SK-N-SH treated with all-trans-retinoic acid at 6 μM for 48 hours (cell line): ENCODE results near the gene CENPP.

Experiments used
- ATAC-seq: fragments of 200-7000 bp; cut with Tn5 transposase; 3 replicates; pipeline ENCODE4 v1.9.1; 2020; ENCODE audit warnings: mild to moderate bottlenecking, moderate library complexity
- ARNTL ChIP-seq: fragments of 450-650 bp; formaldehyde crosslinking; IDR thresholded peaks from 2 replicates; pipeline ENCODE4 v1.5.0; 2020; ENCODE audit warnings: low read depth, mild to moderate bottlenecking, moderate library complexity, borderline replicate concordance
- BACH2 ChIP-seq: fragments of 250-450 bp; sonication (Bioruptor Pico); IDR thresholded peaks from 2 replicates; pipeline ENCODE4 v1.9.0; 2021; ENCODE audit warnings: mild to moderate bottlenecking, borderline replicate concordance
- CREB5 ChIP-seq: fragments of 250-450 bp; sonication (Bioruptor Pico); IDR thresholded peaks from 2 replicates; pipeline ENCODE4 v1.5.1; 2020; ENCODE audit warnings: low read depth, mild to moderate bottlenecking, moderate library complexity
- CSRNP3 ChIP-seq: fragments of 250-450 bp; sonication (Bioruptor Pico); IDR thresholded peaks from 2 replicates; pipeline ENCODE4 v1.5.1; 2021; ENCODE audit warnings: mild to moderate bottlenecking, moderate library complexity
- ESRRG ChIP-seq: fragments of 250-450 bp; sonication (Bioruptor Pico); IDR thresholded peaks from 2 replicates; pipeline ENCODE4 v1.6.1; 2021; ENCODE audit warnings: mild to moderate bottlenecking
- GLIS3 ChIP-seq: fragments of 250-450 bp; sonication (Bioruptor Pico); IDR thresholded peaks from 2 replicates; pipeline ENCODE4 v1.5.0; 2020; ENCODE audit warnings: mild to moderate bottlenecking, moderate library complexity
- ISL1 ChIP-seq: fragments of 250-450 bp; sonication (Bioruptor Pico); IDR thresholded peaks from 2 replicates; pipeline ENCODE4 v2.1.2; 2022; ENCODE audit warnings: mild to moderate bottlenecking, moderate library complexity
- OSR1 ChIP-seq: fragments of 250-450 bp; sonication (Bioruptor Pico); IDR thresholded peaks from 2 replicates; pipeline ENCODE4 v1.8.0; 2022; ENCODE audit warnings: moderate library complexity, mild to moderate bottlenecking, inconsistent platforms
- PATZ1 ChIP-seq: fragments of 250-450 bp; sonication (Bioruptor Pico); IDR thresholded peaks from 2 replicates; pipeline ENCODE4 v1.8.0; 2020; ENCODE audit warnings: mild to moderate bottlenecking, moderate library complexity, borderline replicate concordance
- POU6F1 ChIP-seq: fragments of 250-450 bp; sonication (Bioruptor Pico); IDR thresholded peaks from 2 replicates; pipeline ENCODE4 v1.8.0; 2021; ENCODE audit warnings: low read depth, mild to moderate bottlenecking, moderate library complexity, borderline replicate concordance
- PPARA ChIP-seq: fragments of 250-450 bp; sonication (Bioruptor Pico); IDR thresholded peaks from 2 replicates; pipeline ENCODE4 v1.5.0; 2020; ENCODE audit warnings: mild to moderate bottlenecking, borderline replicate concordance
- SNAI2 ChIP-seq: fragments of 250-450 bp; sonication (Bioruptor Pico); IDR thresholded peaks from 2 replicates; pipeline ENCODE4 v1.5.0; 2020; ENCODE audit warnings: mild to moderate bottlenecking, moderate library complexity
- TCF4 ChIP-seq: fragments of 250-450 bp; sonication (Bioruptor Pico); IDR thresholded peaks from 2 replicates; pipeline ENCODE4 v1.8.0; 2021; ENCODE audit warnings: mild to moderate bottlenecking, moderate library complexity, borderline replicate concordance
- TSHZ2 ChIP-seq: fragments of 250-450 bp; sonication (Bioruptor Pico); IDR thresholded peaks from 2 replicates; pipeline ENCODE4 v1.5.0; 2020; ENCODE audit warnings: mild to moderate bottlenecking, moderate library complexity
- ZC3H10 ChIP-seq: fragments of 250-450 bp; sonication (Bioruptor Pico); IDR thresholded peaks from 2 replicates; pipeline ENCODE4 v1.5.1; 2021; ENCODE audit warnings: mild to moderate bottlenecking, moderate library complexity
- ZFP3 ChIP-seq: fragments of 250-450 bp; sonication (Bioruptor Pico); IDR thresholded peaks from 2 replicates; pipeline ENCODE4 v1.5.0; 2020; ENCODE audit warnings: mild to moderate bottlenecking, moderate library complexity
- ZFP30 ChIP-seq: fragments of 450-650 bp; formaldehyde crosslinking; IDR thresholded peaks from 2 replicates; pipeline ENCODE4 v1.5.0; 2022; ENCODE audit warnings: mild to moderate bottlenecking, moderate library complexity
- ZNF565 ChIP-seq: fragments of 450-650 bp; formaldehyde crosslinking; conservative IDR thresholded peaks from 2 replicates; pipeline ENCODE4 v1.5.0; 2020; ENCODE audit warnings: low read depth, mild to moderate bottlenecking, moderate library complexity
- ZNF70 ChIP-seq: fragments of 450-650 bp; formaldehyde crosslinking; IDR thresholded peaks from 2 replicates; pipeline ENCODE4 v1.5.0; 2020; ENCODE audit warnings: mild to moderate bottlenecking, moderate library complexity
- ZNF8 ChIP-seq: fragments of 450-650 bp; formaldehyde crosslinking; IDR thresholded peaks from 2 replicates; pipeline ENCODE4 v1.5.0; 2020; ENCODE audit warnings: mild to moderate bottlenecking, moderate library complexity

CENPP gene

GRCh38 chr9:92534674-92535073 lies 208.9 kb downstream of the CENPP start:
- ATAC-seq, result peak; percentile 36; the same call in 1 of the 3 replicates
- no peak for TF ChIP-seq ZNF8 (CRISPR knock-in tag)
- no peak for TF ChIP-seq TSHZ2 (CRISPR knock-in tag)
- TF ChIP-seq SNAI2, result no peak

GRCh38 chr9:92535940-92536850 lies 210.4 kb downstream of the CENPP start, which contains the start of gene ECM2:
Gene ECM2, minus strand, starts transcription at chr9:92535990. Its CDS starts 13,124 bp downstream, at chr9:92522866.
- ATAC-seq, result peak; percentile 50; the same call in 2 of the 3 replicates
- no peak for TF ChIP-seq SNAI2
- no peak for TF ChIP-seq ZNF565
- TF ChIP-seq GLIS3 (CRISPR knock-in tag), result no peak
- no peak for TF ChIP-seq ZFP30 (CRISPR knock-in tag)
- no peak for TF ChIP-seq ZFP3 (CRISPR knock-in tag)

GRCh38 chr9:92538541-92538940 lies 212.8 kb downstream of the CENPP start:
- ATAC-seq, result no peak
- TF ChIP-seq ZC3H10 (no peak), ZFP3 (CRISPR knock-in tag) (no peak), CREB5 (no peak), CSRNP3 (CRISPR knock-in tag) (no peak), OSR1 (no peak), ZNF565 (no peak), TCF4 (CRISPR knock-in tag) (no peak), GLIS3 (CRISPR knock-in tag) (no peak), ARNTL (no peak), POU6F1 (CRISPR knock-in tag) (no peak), ISL1 (CRISPR knock-in tag) (no peak)

GRCh38 chr9:92543972-92544371 lies 218.2 kb downstream of the CENPP start:
- no peak for ATAC-seq
- TF ChIP-seq ZFP30 (CRISPR knock-in tag) (no peak), ZC3H10 (no peak), ESRRG (CRISPR knock-in tag) (no peak), ZNF8 (CRISPR knock-in tag) (no peak), CREB5 (no peak), PATZ1 (CRISPR knock-in tag) (no peak), CSRNP3 (CRISPR knock-in tag) (no peak), BACH2 (no peak), PPARA (CRISPR knock-in tag) (no peak), ZNF70 (CRISPR knock-in tag) (no peak), SNAI2 (no peak)
